ENCODE measurements around the gene ULBP3. TPM values are rescaled to one million over a fixed set of nuclear protein-coding genes. Genes with fewer than 3 reads are reported as not detected.
A peak's percentile ranks its signal among the peaks of the same experiment; 100 is the strongest.
"Not testable (repeated sequence)": the region's sequence is repeated elsewhere in the genome, so short reads cannot be mapped to it uniquely, and the experiment has no call there.

ULBP3 gene
- total RNA-seq, 1 donor from 2014 or later: 3.9 TPM

- not testable (repeated sequence) for H3K4me2 ChIP-seq; H3K9me3 Mint-ChIP-seq; H3K4me1 ChIP-seq; H3K4me1 Mint-ChIP-seq; H3K9ac ChIP-seq; H3K79me2 ChIP-seq (ENCODE audit: low read depth); H3K27ac ChIP-seq; H3K36me3 ChIP-seq; H3K4me3 Mint-ChIP-seq; H3K36me3 Mint-ChIP-seq; H3K9me3 ChIP-seq (ENCODE audit: low read depth); H2AFZ ChIP-seq (replicated peaks); H3F3A ChIP-seq (ENCODE audit: low read depth); H3K4me3 ChIP-seq; H3K27ac Mint-ChIP-seq; DNase-seq (ENCODE audit: low spot score)
- peak; percentile 15 for TF ChIP-seq EZH2 (IDR thresholded peaks at IDR 0.05)
- peaks cover 100% of the 10 kb centered on the region for H3K27me3 ChIP-seq
- peaks cover 86% of the 10 kb centered on the region for H3K27me3 Mint-ChIP-seq (ENCODE audit: insufficient read depth, low read depth)
- H4K20me1 ChIP-seq (ENCODE audit: low read depth): peaks cover 16% of the 10 kb centered on the region
These were observed 55.8 kb downstream of the ULBP3 start for GRCh38 chr6:150012846-150013784.

Other genes with a start within 250 kb of the ULBP3 start
- gene LRP11, start 204.8 kb downstream of the ULBP3 start, total RNA-seq (ENCODE audit: low replicate concordance): 2.2 and 2.8 TPM in 2 replicates
- not detected in 2 replicates for gene RAET1E, start 171.0 kb downstream of the ULBP3 start, total RNA-seq (ENCODE audit: low replicate concordance)
- gene RAET1G, start 146.0 kb downstream of the ULBP3 start, total RNA-seq (ENCODE audit: low replicate concordance): not detected in 2 replicates
- gene ULBP2, start 127.1 kb downstream of the ULBP3 start, total RNA-seq (ENCODE audit: low replicate concordance): not detected in 2 replicates
- 0.11 and 0.40 TPM in 2 replicates for gene ULBP1, start 105.2 kb downstream of the ULBP3 start, total RNA-seq (ENCODE audit: low replicate concordance)
- gene RAET1L, start 43.6 kb downstream of the ULBP3 start, total RNA-seq (ENCODE audit: low replicate concordance): not detected in 2 replicates
- gene PPP1R14C, start 73.9 kb upstream of the ULBP3 start, total RNA-seq (ENCODE audit: low replicate concordance): 0.06 and 0.26 TPM in 2 replicates